K562 (cell line): ENCODE measurements around the gene CD82.

Source experiments
- EP300 ChIP-seq: IDR thresholded peaks from 2 replicates; pipeline ENCODE4 v1.6.1; 2012; ENCODE audit warnings: low read length, improper control_type of control experiment
- JUN ChIP-seq, 2 experiments: sonication (generic) in 1 of 2; formaldehyde crosslinking in 1 of 2; IDR thresholded peaks; 2 replicates each; pipeline versions ENCODE4 v1.6.1 to v1.8.0; 2012 to 2022; ENCODE audit warnings: borderline replicate concordance in 2 of 2, mild to moderate bottlenecking in 2 of 2, improper control_type of control experiment in 1 of 2, low read depth in 1 of 2, low read length in 1 of 2, missing genetic modification reagents in 1 of 2
- RAD21 ChIP-seq, 2 experiments: fragments of 250-450 bp in 1 of 2; fragments of 450-650 bp in 1 of 2; sonication (Bioruptor Pico) in 1 of 2; formaldehyde crosslinking in 1 of 2; IDR thresholded peaks in 1 of 2; conservative IDR thresholded peaks in 1 of 2; 2 replicates each; pipeline versions ENCODE4 v1.4.0 to v1.8.0; 2020 to 2022; ENCODE audit warnings: mild to moderate bottlenecking in 2 of 2, moderate library complexity in 1 of 2
- TF ChIP-seq, protein P1 (sequence below): sonication (generic); formaldehyde crosslinking; IDR thresholded peaks from 2 replicates; pipeline ENCODE4 v1.9.0; 2022; ENCODE audit warnings: mild to moderate bottlenecking, missing genetic modification reagents

DNA sequence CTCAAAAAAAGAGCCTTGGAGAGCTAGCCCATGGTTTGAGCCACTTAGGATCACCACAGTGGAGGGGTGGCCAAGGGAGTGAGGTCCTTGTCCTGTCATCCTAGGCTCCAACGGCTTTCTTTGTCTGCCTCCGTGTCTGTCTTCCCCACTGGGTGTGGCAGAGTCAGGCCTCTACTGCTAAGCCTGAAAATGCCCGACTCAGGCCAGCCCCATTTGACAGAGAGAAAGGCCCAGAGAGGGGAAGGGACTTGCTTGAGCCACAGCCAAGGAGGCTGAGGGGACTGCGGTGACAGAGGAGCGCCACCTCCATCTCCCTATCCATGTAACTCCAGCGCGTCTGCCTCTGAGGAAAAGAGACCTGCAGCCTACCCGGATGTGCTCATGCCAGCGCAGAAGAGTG is 27.8 kb upstream of the CD82 start:
- TF ChIP-seq EP300 (no peak), JUN (IDR thresholded peaks at IDR 0.05; ENCODE audit: borderline replicate concordance, low read depth, low read length) (no peak), JUN (CRISPR knock-in tag; IDR thresholded peaks at IDR 0.05; ENCODE audit: borderline replicate concordance) (no peak), RAD21 (CRISPR knock-in tag; conservative IDR thresholded peaks at IDR 0.05 in 1 of 2, IDR thresholded peaks at IDR 0.05 in 1 of 2) (no peak)
- TF ChIP-seq, protein P1, sequence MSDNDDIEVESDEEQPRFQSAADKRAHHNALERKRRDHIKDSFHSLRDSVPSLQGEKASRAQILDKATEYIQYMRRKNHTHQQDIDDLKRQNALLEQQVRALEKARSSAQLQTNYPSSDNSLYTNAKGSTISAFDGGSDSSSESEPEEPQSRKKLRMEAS (CRISPR knock-in tag) = no peak
